ENCODE results near the gene LSM14A. TPM values are rescaled to one million over a fixed set of nuclear protein-coding genes. Genes with fewer than 3 reads are reported as not detected.
"Not testable (repeated sequence)": the region's sequence is repeated elsewhere in the genome, so short reads cannot be mapped to it uniquely, and the experiment has no call there.

Gene LSM14A
- total and polyA plus RNA-seq, 2 donors (not counting 1 experiment from before 2014, with no cell fraction given): 82.2 to 97.8 TPM

- Histone ChIP-seq H2AFZ (ENCODE audit: low read length) (no peak overlapping the region), H3K4me3 (replicated peaks in 1 of 4; ENCODE audit: control extremely low read depth in 1 of 4, insufficient read depth in 1 of 4, low read depth in 3 of 4, low read length in 4 of 4) (no peak overlapping the region), H3K9me3 (ENCODE audit: control insufficient read depth, insufficient read depth, low read depth, low read length) (no peaks in the 10 kb centered on the region), H4K20me1 (ENCODE audit: control insufficient read depth, extremely low read depth, insufficient read depth, low read length) (no peaks in the 10 kb centered on the region), H3K4me1 (ENCODE audit: control insufficient read depth, extremely low read depth, insufficient read depth, low read length) (no peaks in the 10 kb centered on the region), H3K27ac (ENCODE audit: insufficient read depth, low read length) (no peak overlapping the region), H3K9ac (ENCODE audit: insufficient read depth, low read length) (no peak overlapping the region), H3K36me3 (ENCODE audit: control insufficient read depth, insufficient read depth, low read length) (no peaks in the 10 kb centered on the region), H3K27me3 (ENCODE audit: control insufficient read depth, insufficient read depth, low read length) (no peaks in the 10 kb centered on the region), H3K79me2 (ENCODE audit: control insufficient read depth, insufficient read depth, low read length) (no peaks in the 10 kb centered on the region), H3K4me2 (ENCODE audit: extremely low read depth, insufficient read depth, low read length) (no peak overlapping the region)
- DNase-seq (ENCODE audit: low read depth in 2 of 2): no peak
- no peak for TF ChIP-seq CTCF (conservative IDR thresholded peaks at IDR 0.05 in 1 of 2, IDR thresholded peaks at IDR 0.05 in 1 of 2; ENCODE audit: low read depth in 1 of 2, low read length in 2 of 2)
- no peak for TF ChIP-seq EZH2 (IDR thresholded peaks at IDR 0.05; ENCODE audit: low read length, missing control alignments)
Measured at GRCh38 chr19:34165295-34165738, 7.0 kb upstream of the LSM14A start.

GRCh38 chr19:34169475-34170199 lies 2.7 kb upstream of the LSM14A start:
- not testable (repeated sequence) for H3K4me1 ChIP-seq (ENCODE audit: control insufficient read depth, extremely low read depth, insufficient read depth, low read length); DNase-seq (ENCODE audit: low read depth in 2 of 2); H3K4me3 ChIP-seq (replicated peaks in 1 of 4; ENCODE audit: control extremely low read depth in 1 of 4, insufficient read depth in 1 of 4, low read depth in 3 of 4, low read length in 4 of 4); H3K4me2 ChIP-seq (ENCODE audit: extremely low read depth, insufficient read depth, low read length); H3K27me3 ChIP-seq (ENCODE audit: control insufficient read depth, insufficient read depth, low read length); H3K36me3 ChIP-seq (ENCODE audit: control insufficient read depth, insufficient read depth, low read length); H4K20me1 ChIP-seq (ENCODE audit: control insufficient read depth, extremely low read depth, insufficient read depth, low read length); H3K9me3 ChIP-seq (ENCODE audit: control insufficient read depth, insufficient read depth, low read depth, low read length); H3K9ac ChIP-seq (ENCODE audit: insufficient read depth, low read length); H3K27ac ChIP-seq (ENCODE audit: insufficient read depth, low read length); H2AFZ ChIP-seq (ENCODE audit: low read length)
- H3K79me2 ChIP-seq (ENCODE audit: control insufficient read depth, insufficient read depth, low read length): peaks cover 23% of the 10 kb centered on the region

GRCh38 chr19:34171539-34171876 lies 796 bp upstream of the LSM14A start:
- Histone ChIP-seq H3K27me3 (ENCODE audit: control insufficient read depth, insufficient read depth, low read length) (no peaks in the 10 kb centered on the region), H3K79me2 (ENCODE audit: control insufficient read depth, insufficient read depth, low read length) (peaks cover 42% of the 10 kb centered on the region), H3K4me2 (ENCODE audit: extremely low read depth, insufficient read depth, low read length) (peak overlapping the region; percentile 98), H4K20me1 (ENCODE audit: control insufficient read depth, extremely low read depth, insufficient read depth, low read length) (no peaks in the 10 kb centered on the region), H3K36me3 (ENCODE audit: control insufficient read depth, insufficient read depth, low read length) (no peaks in the 10 kb centered on the region), H3K9ac (ENCODE audit: insufficient read depth, low read length) (peak overlapping the region; percentile 95), H3K4me3 (replicated peaks in 1 of 4; ENCODE audit: control extremely low read depth in 1 of 4, insufficient read depth in 1 of 4, low read depth in 3 of 4, low read length in 4 of 4) (peak overlapping the region; percentile 53 to 88 (median 66)), H3K4me1 (ENCODE audit: control insufficient read depth, extremely low read depth, insufficient read depth, low read length) (peaks cover 5% of the 10 kb centered on the region), H2AFZ (ENCODE audit: low read length) (peak overlapping the region; percentile 86), H3K9me3 (ENCODE audit: control insufficient read depth, insufficient read depth, low read depth, low read length) (no peaks in the 10 kb centered on the region), H3K27ac (ENCODE audit: insufficient read depth, low read length) (peak overlapping the region; percentile 100)
- no peak for TF ChIP-seq EZH2 (IDR thresholded peaks at IDR 0.05; ENCODE audit: low read length, missing control alignments)
- no peak for TF ChIP-seq CTCF (conservative IDR thresholded peaks at IDR 0.05 in 1 of 2, IDR thresholded peaks at IDR 0.05 in 1 of 2; ENCODE audit: low read depth in 1 of 2, low read length in 2 of 2)
- peak; percentile 73 to 83 for DNase-seq (ENCODE audit: low read depth in 2 of 2)
